Osteocyte (in vitro differentiated cells): ENCODE results near the gene BCL2L11. TPM values are rescaled to one million over a fixed set of nuclear protein-coding genes. Genes with fewer than 3 reads are reported as not detected.

Experiments
- DNase-seq: peaks from one replicate; pipeline ENCODE4 v3.0.0; 2021; ENCODE audit warnings: mixed read lengths; ENCODE audit not compliant: unreplicated experiment; ENCODE audit errors: extremely low spot score
- H3K27ac Mint-ChIP-seq: one replicate; pipeline ENCODE4 v1.8.0; 2021; ENCODE audit warnings: mild to moderate bottlenecking, mixed read lengths; ENCODE audit not compliant: unreplicated experiment
- H3K27me3 Mint-ChIP-seq: one replicate; pipeline ENCODE4 v1.8.0; 2021; ENCODE audit warnings: mixed read lengths; ENCODE audit not compliant: unreplicated experiment
- H3K36me3 Mint-ChIP-seq: one replicate; pipeline ENCODE4 v1.8.0; 2021; ENCODE audit warnings: mixed read lengths; ENCODE audit not compliant: unreplicated experiment
- H3K4me1 Mint-ChIP-seq: one replicate; pipeline ENCODE4 v1.8.0; 2021; ENCODE audit warnings: mixed read lengths; ENCODE audit not compliant: unreplicated experiment
- H3K4me3 Mint-ChIP-seq: one replicate; pipeline ENCODE4 v1.8.0; 2021; ENCODE audit warnings: mild to moderate bottlenecking, moderate library complexity, mixed read lengths; ENCODE audit not compliant: unreplicated experiment
- H3K9me3 Mint-ChIP-seq: one replicate; pipeline ENCODE4 v1.8.0; 2021; ENCODE audit warnings: mixed read lengths; ENCODE audit not compliant: unreplicated experiment
- CTCF ChIP-seq: fragments of 200-600 bp; sonication (generic); IDR thresholded peaks from 2 replicates; pipeline ENCODE4 v1.5.0; 2021; ENCODE audit warnings: antibody characterized with exemption, mild to moderate bottlenecking, moderate library complexity
- total RNA-seq: library from RNA; stranded (reverse); gene quantifications from 2 replicates; pipeline ENCODE4 v1.2.1, GENCODE V29; 2021

BCL2L11 gene
- total RNA-seq, 1 donor from 2014 or later = 38.9 TPM

DNA sequence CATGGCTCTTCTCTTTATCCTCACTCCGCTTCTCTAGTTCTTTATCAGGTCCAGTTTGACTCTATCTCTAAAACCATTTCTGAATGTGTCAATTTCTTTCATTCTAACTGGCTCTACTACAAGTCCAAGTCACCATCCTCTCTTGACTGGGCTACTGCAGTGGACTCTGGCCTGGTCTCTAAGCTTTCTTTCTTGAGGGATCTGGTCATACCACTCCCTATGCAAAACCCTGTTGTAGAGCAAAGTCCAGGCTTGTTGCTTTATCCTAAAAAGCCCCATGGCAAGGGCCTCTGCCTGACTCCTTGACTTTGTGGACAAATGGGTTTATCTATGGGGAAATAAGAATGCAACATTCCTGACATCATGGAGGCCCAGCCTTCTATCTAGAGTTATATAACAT, 87.1 kb downstream of the BCL2L11 start:
- H3K4me1 Mint-ChIP-seq = peaks cover 10% of the 10 kb centered on the region
- H3K27ac Mint-ChIP-seq = no peak overlapping the region
- H3K36me3 Mint-ChIP-seq = peaks cover 27% of the 10 kb centered on the region
- no peaks in the 10 kb centered on the region for H3K27me3 Mint-ChIP-seq
- no peak for TF ChIP-seq CTCF
- DNase-seq = no peak
- H3K9me3 Mint-ChIP-seq = peaks cover 5% of the 10 kb centered on the region
- H3K4me3 Mint-ChIP-seq = no peak overlapping the region

DNA sequence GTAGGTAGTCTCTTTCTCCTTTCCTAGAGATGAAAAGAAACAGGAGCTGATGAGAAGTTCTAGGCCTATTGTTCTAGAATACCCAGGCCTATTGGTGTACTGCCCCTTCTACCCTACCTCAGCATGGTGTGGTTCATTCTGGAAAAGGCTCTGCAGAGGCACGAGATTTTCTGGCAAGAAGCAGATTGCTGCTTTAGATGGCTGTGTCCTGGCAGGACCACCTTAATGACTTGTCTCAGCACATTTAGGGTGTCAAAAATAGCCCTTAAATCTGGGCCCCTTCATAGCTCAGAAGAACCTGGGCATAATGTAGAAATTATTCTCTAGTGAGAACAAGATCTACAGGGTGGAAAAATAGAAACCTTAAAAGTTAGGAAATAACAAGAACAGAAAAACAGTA, 87.9 kb downstream of the BCL2L11 start:
- peaks cover 11% of the 10 kb centered on the region for H3K9me3 Mint-ChIP-seq
- peaks cover 34% of the 10 kb centered on the region for H3K36me3 Mint-ChIP-seq
- H3K4me3 Mint-ChIP-seq = no peak overlapping the region
- H3K27ac Mint-ChIP-seq = no peak overlapping the region
- no peaks in the 10 kb centered on the region for H3K27me3 Mint-ChIP-seq
- DNase-seq = no peak
- TF ChIP-seq CTCF = no peak
- H3K4me1 Mint-ChIP-seq = peaks cover 8% of the 10 kb centered on the region

- DNase-seq = no peak
- no peak for TF ChIP-seq CTCF
- Mint-ChIP-seq H3K27me3 (no peaks in the 10 kb centered on the region), H3K36me3 (peaks cover 37% of the 10 kb centered on the region), H3K9me3 (peaks cover 16% of the 10 kb centered on the region), H3K4me1 (peaks cover 6% of the 10 kb centered on the region), H3K4me3 (no peak overlapping the region), H3K27ac (no peak overlapping the region)
These were observed 88.4 kb downstream of the BCL2L11 start for GRCh38 chr2:111209045-111209514.

GRCh38 chr2:111210036-111210435, 89.3 kb downstream of the BCL2L11 start:
- Mint-ChIP-seq H3K36me3 (peaks cover 43% of the 10 kb centered on the region), H3K27ac (no peak overlapping the region), H3K9me3 (peaks cover 21% of the 10 kb centered on the region), H3K4me3 (no peak overlapping the region), H3K4me1 (peaks cover 6% of the 10 kb centered on the region), H3K27me3 (no peaks in the 10 kb centered on the region)
- no peak for TF ChIP-seq CTCF
- no peak for DNase-seq

- Mint-ChIP-seq H3K9me3 (peaks cover 21% of the 10 kb centered on the region), H3K27me3 (no peaks in the 10 kb centered on the region), H3K27ac (no peak overlapping the region), H3K4me1 (peaks cover 6% of the 10 kb centered on the region), H3K4me3 (no peak overlapping the region), H3K36me3 (peaks cover 33% of the 10 kb centered on the region)
- no peak for TF ChIP-seq CTCF
- DNase-seq = no peak
These were observed 93.2 kb downstream of the BCL2L11 start for GRCh38 chr2:111213877-111214276.
